HG03280 (cell line): Measurements from ENCODE around the gene EHBP1.

Experiments used
- ATAC-seq: cut with Tn5 transposase; IDR thresholded peaks from one replicate; pipeline ENCODE4 v1.9.1; 2021; ENCODE audit warnings: mild to moderate bottlenecking, moderate library complexity; ENCODE audit not compliant: unreplicated experiment

The EHBP1 gene

GRCh38 chr2:63047321-63048279, 342.1 kb downstream of the EHBP1 start:
- ATAC-seq = no peak

GRCh38 chr2:63048367-63049171, 343.1 kb downstream of the EHBP1 start:
- ATAC-seq = no peak

GRCh38 chr2:63049211-63049969, 343.9 kb downstream of the EHBP1 start:
- no peak for ATAC-seq

GRCh38 chr2:63049970-63050333, 344.4 kb downstream of the EHBP1 start:
- peak; percentile 36 for ATAC-seq

GRCh38 chr2:63050334-63051041, 345.0 kb downstream of the EHBP1 start, which contains the start of gene OTX1:
OTX1 (plus strand) TSS chr2:63050830; CDS start chr2:63052991, 2,161 bp downstream.
- ATAC-seq = peak; percentile 87

GRCh38 chr2:63051042-63051794, 345.7 kb downstream of the EHBP1 start:
- ATAC-seq = no peak

- no peak for ATAC-seq
Observed at GRCh38 chr2:63051795-63052333, 346.4 kb downstream of the EHBP1 start.

- ATAC-seq = no peak
Observed at GRCh38 chr2:63052411-63053080, 347.0 kb downstream of the EHBP1 start.

GRCh38 chr2:63053081-63053888, 347.8 kb downstream of the EHBP1 start:
- ATAC-seq = no peak

GRCh38 chr2:63053889-63054602, 348.5 kb downstream of the EHBP1 start:
- no peak for ATAC-seq

GRCh38 chr2:63054841-63055225, 349.3 kb downstream of the EHBP1 start:
- ATAC-seq = no peak

GRCh38 chr2:63055226-63056106, 350.0 kb downstream of the EHBP1 start:
- ATAC-seq = no peak

GRCh38 chr2:63056107-63057050, 350.9 kb downstream of the EHBP1 start:
- ATAC-seq = no peak

GRCh38 chr2:63057249-63058143, 352.0 kb downstream of the EHBP1 start:
- ATAC-seq = no peak
